H1 (cell line): Measurements from ENCODE around the gene CNOT1. TPM values are rescaled to one million over a fixed set of nuclear protein-coding genes. Genes with fewer than 3 reads are reported as not detected.
"Not testable (repeated sequence)": the region's sequence is repeated elsewhere in the genome, so short reads cannot be mapped to it uniquely, and the experiment has no call there.

ENCODE experiments used
- CTCF ChIA-PET: fragments of 300-600 bp; sonication (Branson Sonifier 250); formaldehyde crosslinking; loops from one replicate; lab custom pipeline; 2021; ENCODE audit not compliant: partially characterized antibody; lab: Charles Lee
- POLR2A ChIA-PET: fragments of 300-600 bp; sonication (Branson Sonifier 250); formaldehyde crosslinking; loops from one replicate; lab custom pipeline; 2021; ENCODE audit warnings: inconsistent platforms; ENCODE audit not compliant: partially characterized antibody; lab: Charles Lee
- DNase-seq, 2 experiments: peaks; one replicate each; pipeline versions ENCODE4 v3.0.0 to v3.0.0-alpha.2; 2010 to 2022; ENCODE audit warnings: low spot score in 2 of 2, low read depth in 1 of 2, mixed read lengths in 1 of 2
- FAIRE-seq: peaks from 2 replicates; lab custom pipeline; 2011; peaks lifted over from hg19 to GRCh38; lab: Jason Lieb, UNC
- H2AFZ ChIP-seq: 2 replicates; pipeline ENCODE4 v1.8.1; 2012; ENCODE audit warnings: low read length, inconsistent platforms
- H2AK5ac ChIP-seq: 2 replicates; pipeline ENCODE4 v1.6.1; 2013; ENCODE audit warnings: low read depth, low read length
- H2BK120ac ChIP-seq: replicated peaks from 2 replicates; pipeline ENCODE3; 2013; ENCODE audit warnings: low read depth, low read length, inconsistent platforms
- H2BK12ac ChIP-seq: 2 replicates; pipeline ENCODE4 v1.6.1; 2013; ENCODE audit warnings: low read depth, low read length
- H2BK15ac ChIP-seq: 2 replicates; pipeline ENCODE4 v1.6.1; 2013; ENCODE audit warnings: low read length
- H2BK20ac ChIP-seq: 2 replicates; pipeline ENCODE4 v1.6.1; 2013; ENCODE audit warnings: low read length
- H2BK5ac ChIP-seq: 2 replicates; pipeline ENCODE4 v1.6.1; 2013; ENCODE audit warnings: low read depth, low read length
- H3K14ac ChIP-seq: 2 replicates; pipeline ENCODE4 v1.6.1; 2013; ENCODE audit warnings: inconsistent platforms; ENCODE audit not compliant: insufficient read length
- H3K18ac ChIP-seq: 2 replicates; pipeline ENCODE4 v1.6.1; 2013; ENCODE audit warnings: low read length; ENCODE audit errors: extremely low read depth
- H3K23ac ChIP-seq: 2 replicates; pipeline ENCODE4 v1.6.1; 2013; ENCODE audit warnings: inconsistent platforms; ENCODE audit not compliant: insufficient read length
- H3K23me2 ChIP-seq: 2 replicates; pipeline ENCODE4 v1.6.1; 2013; ENCODE audit warnings: low read depth, low read length
- H3K27ac ChIP-seq: 2 replicates; pipeline ENCODE4 v1.6.1; 2011; ENCODE audit warnings: low read depth, low read length, inconsistent platforms
- H3K27me3 ChIP-seq, 4 experiments: replicated peaks in 1 of 4; 1 replicate in 1 of 4; 2 replicates in 3 of 4; pipeline versions ENCODE4 v1.6.1 to v1.8.1; 2011 to 2013; ENCODE audit warnings: low read length in 3 of 4, mild to moderate bottlenecking in 3 of 4, inconsistent platforms in 2 of 4, mixed read lengths in 2 of 4, moderate library complexity in 1 of 4; ENCODE audit not compliant: control insufficient read depth in 3 of 4, insufficient read depth in 3 of 4; ENCODE audit errors: extremely low read depth in 1 of 4
- H3K36me3 ChIP-seq, 4 experiments: 2 replicates each; pipeline versions ENCODE4 v1.6.1 to v1.8.1; 2011 to 2013; ENCODE audit warnings: mild to moderate bottlenecking in 4 of 4, low read length in 3 of 4, moderate library complexity in 2 of 4, control low read depth in 1 of 4, inconsistent platforms in 1 of 4; ENCODE audit not compliant: insufficient read depth in 4 of 4, control insufficient read depth in 2 of 4
- H3K4ac ChIP-seq: replicated peaks from 2 replicates; pipeline ENCODE3; 2013; ENCODE audit warnings: low read length, low read depth, mixed read lengths, inconsistent platforms; ENCODE audit not compliant: insufficient read length
- H3K4me1 ChIP-seq, 4 experiments: replicated peaks in 1 of 4; 1 replicate in 1 of 4; 2 replicates in 3 of 4; pipeline versions ENCODE4 v1.6.1 to v1.8.1; 2011 to 2013; ENCODE audit warnings: low read length in 3 of 4, inconsistent platforms in 2 of 4, mixed read lengths in 1 of 4; ENCODE audit not compliant: insufficient read depth in 4 of 4, control insufficient read depth in 3 of 4
- H3K4me2 ChIP-seq, 2 experiments: 2 replicates each; pipeline versions ENCODE4 v1.6.1 to v1.8.1; 2011 to 2013; ENCODE audit warnings: low read depth in 2 of 2, low read length in 2 of 2, control low read depth in 1 of 2, inconsistent platforms in 1 of 2, mild to moderate bottlenecking in 1 of 2; ENCODE audit not compliant: insufficient read depth in 1 of 2
- H3K4me3 ChIP-seq, 4 experiments: fragments of 200-600, 300-600 bp in 1 of 4; sonication (generic), shearing (Covaris generic), sonication (Bioruptor Twin) in 1 of 4; 2 replicates each; pipeline versions ENCODE4 v1.5.1 to v1.8.1; 2011 to 2016; ENCODE audit warnings: low read length in 4 of 4, low read depth in 3 of 4, control low read depth in 2 of 4, inconsistent platforms in 2 of 4, mild to moderate bottlenecking in 2 of 4, mixed read lengths in 1 of 4, moderate library complexity in 1 of 4; ENCODE audit not compliant: insufficient read depth in 2 of 4; ENCODE audit errors: extremely low read depth in 1 of 4
- H3K56ac ChIP-seq: replicated peaks from 2 replicates; pipeline ENCODE3; 2013; ENCODE audit warnings: low read depth, mild to moderate bottlenecking, mixed read lengths, low read length, inconsistent platforms; ENCODE audit not compliant: insufficient read length
- H3K79me1 ChIP-seq: 2 replicates; pipeline ENCODE4 v1.6.1; 2013; ENCODE audit warnings: low read depth, low read length, control low read depth
- H3K79me2 ChIP-seq, 2 experiments: 2 replicates each; pipeline versions ENCODE4 v1.6.1 to v1.8.1; 2012 to 2013; ENCODE audit warnings: low read length in 2 of 2, mild to moderate bottlenecking in 2 of 2, inconsistent platforms in 1 of 2; ENCODE audit not compliant: insufficient read depth in 2 of 2, control insufficient read depth in 1 of 2
- H3K9ac ChIP-seq, 4 experiments: replicated peaks in 1 of 4; 1 replicate in 1 of 4; 2 replicates in 3 of 4; pipeline versions ENCODE4 v1.6.1 to v1.8.1; 2011 to 2013; ENCODE audit warnings: low read depth in 3 of 4, low read length in 3 of 4, control low read depth in 2 of 4, mild to moderate bottlenecking in 2 of 4, moderate library complexity in 2 of 4, inconsistent platforms in 1 of 4; ENCODE audit errors: extremely low read depth in 1 of 4
- H3K9me3 ChIP-seq, 2 experiments: 2 replicates each; pipeline versions ENCODE4 v1.6.1 to v1.8.1; 2012 to 2013; ENCODE audit warnings: mild to moderate bottlenecking in 2 of 2, moderate library complexity in 2 of 2, control low read depth in 1 of 2, inconsistent platforms in 1 of 2, low read depth in 1 of 2, low read length in 1 of 2, mixed read lengths in 1 of 2; ENCODE audit not compliant: insufficient read depth in 2 of 2
- H4K20me1 ChIP-seq, 2 experiments: replicated peaks in 1 of 2; 2 replicates each; pipeline versions ENCODE3 to v1.8.1; 2011 to 2013; ENCODE audit warnings: inconsistent platforms in 2 of 2, low read length in 2 of 2, mild to moderate bottlenecking in 1 of 2; ENCODE audit not compliant: insufficient read depth in 2 of 2, control insufficient read depth in 1 of 2
- H4K5ac ChIP-seq: 2 replicates; pipeline ENCODE4 v1.6.1; 2013; ENCODE audit warnings: low read length, low read depth, mixed read lengths, inconsistent platforms; ENCODE audit not compliant: insufficient read length
- H4K8ac ChIP-seq: 2 replicates; pipeline ENCODE4 v1.8.0; 2013; ENCODE audit warnings: mild to moderate bottlenecking, moderate library complexity, low read length, inconsistent platforms; ENCODE audit not compliant: insufficient read depth; ENCODE audit errors: extremely low read depth
- H4K91ac ChIP-seq: replicated peaks from 2 replicates; pipeline ENCODE3; 2013; ENCODE audit warnings: low read length, mixed read lengths, inconsistent platforms; ENCODE audit not compliant: insufficient read length
- WGBS, 2 experiments: shearing (Covaris generic) in 1 of 2; methylation state at CpG; one replicate each; pipeline versions ENCODE4 v1.1.6 to v1.1.7; 2013 to 2015; ENCODE audit warnings: low lambda C conversion rate in 2 of 2, mixed read lengths in 2 of 2, inconsistent platforms in 1 of 2, low coverage in 1 of 2, missing lambda C conversion rate in 1 of 2; ENCODE audit not compliant: insufficient replicate concordance in 2 of 2, insufficient coverage in 1 of 2, insufficient read length in 1 of 2; ENCODE audit errors: extremely low coverage in 1 of 2, missing lambda C conversion rate in 1 of 2; 5-methylcytosine and 5-hydroxymethylcytosine counted together
- polyA plus RNA-seq, 7 experiments: library from polyadenylated mRNA; depleted of rRNA in 3 of 7; stranded (reverse) in 5 of 7; unstranded in 2 of 7; fragments of >200 nt in 5 of 7; fragments of 200-250 nt in 2 of 7; gene quantifications; 1 replicate in 5 of 7; 2 replicates in 1 of 7; 4 replicates in 1 of 7; pipeline versions ENCODE4 v1.2.1 to v1.2.3, GENCODE V29; 2011 to 2013; ENCODE audit warnings: missing spikeins in 2 of 7, mixed read lengths in 2 of 7
- total RNA-seq: library from RNA; stranded (reverse); fragmentation: NEBNext Ultra II Directional; extraction: Animal tissue kit (Norgen Biotek cat#: 25700); gene quantifications from 2 replicates; pipeline ENCODE4 v1.2.1, GENCODE V29; 2021

Gene CNOT1
- total and polyA plus RNA-seq, 2 of the 8 experiments (the other 6 are each of a cell fraction or from before 2014, with no cell fraction given) = 306 to 319 TPM

GRCh38 chr16:58637021-58637420 is 7.4 kb upstream of the CNOT1 start:
- not testable (repeated sequence) for H2BK120ac ChIP-seq, H2BK15ac ChIP-seq, H3K4ac ChIP-seq, H2BK12ac ChIP-seq, H3K27me3 ChIP-seq, H3K23me2 ChIP-seq, H3K27ac ChIP-seq, H4K5ac ChIP-seq, H3K14ac ChIP-seq, H3K79me1 ChIP-seq, H4K20me1 ChIP-seq, DNase-seq, FAIRE-seq, H3K4me2 ChIP-seq, H3K4me3 ChIP-seq, H2BK20ac ChIP-seq, H3K4me1 ChIP-seq, H3K36me3 ChIP-seq, H3K23ac ChIP-seq, H2BK5ac ChIP-seq, H2AFZ ChIP-seq, H3K56ac ChIP-seq, H3K9me3 ChIP-seq, H3K9ac ChIP-seq, H4K91ac ChIP-seq, H2AK5ac ChIP-seq, H4K8ac ChIP-seq, H3K79me2 ChIP-seq, H3K18ac ChIP-seq
- WGBS, 2 experiments = 96% methylated on average over 6 of the region's 6 CpGs; no CpG with 5 or more reads in 1 of the 2 experiments
- CTCF ChIA-PET = interaction anchor here (0.7 to 1.1 kb wide), 5 partner anchors 24 to 143 kb away, joined by 3 to 5 read pairs (median 3); no protein-coding TSS in a partner anchor
- POLR2A ChIA-PET = interaction anchor here (0.6 to 1.0 kb wide), 2 partner anchors 9 to 22 kb away, joined by 3 read pairs; no protein-coding TSS in a partner anchor
